Activated B cell treated with CpG ODN at 0.5 μM for 24 hours (primary cell): ENCODE measurements around the gene RFX7. TPM values are rescaled to one million over a fixed set of nuclear protein-coding genes. Genes with fewer than 3 reads are reported as not detected.

ENCODE experiments used
- ATAC-seq: fragments of 200-7000 bp; cut with Tn5 transposase; one replicate; pipeline ENCODE4 v1.10.0; 2021; ENCODE audit warnings: low read depth, mild to moderate bottlenecking, moderate library complexity
- CTCF ChIA-PET: fragments of 350-600 bp; sonication (Branson Sonifier 250); formaldehyde crosslinking; loops from one replicate; lab custom pipeline; 2021; ENCODE audit warnings: antibody characterized with exemption; lab: Charles Lee
- POLR2A ChIA-PET: fragments of 350-600 bp; sonication (Branson Sonifier 250); formaldehyde crosslinking; loops from one replicate; lab custom pipeline; 2021; ENCODE audit warnings: antibody characterized with exemption; lab: Charles Lee
- DNase-seq: peaks from one replicate; pipeline ENCODE4 v3.0.0; 2022
- H3K27ac Mint-ChIP-seq: one replicate; pipeline ENCODE4 v1.8.0; 2020; ENCODE audit warnings: mixed read lengths
- H3K27me3 Mint-ChIP-seq: one replicate; pipeline ENCODE4 v1.8.0; 2021; ENCODE audit warnings: mixed read lengths
- H3K36me3 Mint-ChIP-seq: one replicate; pipeline ENCODE4 v1.8.0; 2021; ENCODE audit warnings: low read depth, mixed read lengths
- H3K4me1 Mint-ChIP-seq: one replicate; pipeline ENCODE4 v1.8.0; 2021; ENCODE audit warnings: mixed read lengths
- H3K4me3 Mint-ChIP-seq: one replicate; pipeline ENCODE4 v1.8.0; 2020; ENCODE audit warnings: mild to moderate bottlenecking, mixed read lengths
- H3K9me3 Mint-ChIP-seq: one replicate; pipeline ENCODE4 v1.8.0; 2020; ENCODE audit warnings: mixed read lengths
- intact Hi-C: fragments of 100-400 bp; cut with micrococcal nuclease; formaldehyde crosslinking; loops from one replicate; pipeline ENCODE4 v1.15.1; 2024
- total RNA-seq: library from RNA; stranded (reverse); gene quantifications from 2 replicates; pipeline ENCODE4 v1.2.3, GENCODE V29; 2022
- TF ChIP-seq, protein P1 (sequence below): fragments of 200-600 bp; IDR thresholded peaks from one replicate; pipeline ENCODE4 v1.8.0; 2022; ENCODE audit warnings: antibody characterized with exemption, mild to moderate bottlenecking

RFX7 gene
- total RNA-seq, 1 donor from 2014 or later, result 27.8 TPM

DNA sequence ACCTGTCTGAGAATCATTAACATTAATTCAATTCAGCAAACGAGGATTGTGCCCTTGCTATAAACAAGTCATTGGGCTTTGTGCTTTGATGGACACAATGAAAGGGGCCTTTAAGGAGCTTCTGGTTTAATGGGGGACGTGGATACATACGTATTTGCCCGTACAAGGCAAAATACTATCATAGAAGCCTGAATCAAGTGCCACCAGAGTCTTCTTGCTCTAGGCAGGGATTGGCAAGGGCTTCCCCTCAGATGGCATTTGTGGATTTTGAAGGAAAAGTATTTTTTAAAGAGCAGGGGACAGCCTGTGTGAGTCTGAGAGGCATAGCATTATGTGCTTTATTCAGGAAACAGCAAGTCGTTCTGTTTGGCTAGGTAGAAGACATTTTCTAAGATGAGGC lies 166.6 kb downstream of the RFX7 start:
- CTCF ChIA-PET, result no interaction called here
- peaks cover 2% of the 10 kb centered on the region for H3K27me3 Mint-ChIP-seq
- H3K36me3 Mint-ChIP-seq, result no peaks in the 10 kb centered on the region
- no peak overlapping the region for H3K4me3 Mint-ChIP-seq
- no peak overlapping the region for H3K27ac Mint-ChIP-seq
- no peaks in the 10 kb centered on the region for H3K9me3 Mint-ChIP-seq
- intact Hi-C loops, result no loop called here
- no peaks in the 10 kb centered on the region for H3K4me1 Mint-ChIP-seq
- POLR2A ChIA-PET, result no interaction called here
- DNase-seq, result no peak
- no peak for ATAC-seq
- TF ChIP-seq, protein P1, sequence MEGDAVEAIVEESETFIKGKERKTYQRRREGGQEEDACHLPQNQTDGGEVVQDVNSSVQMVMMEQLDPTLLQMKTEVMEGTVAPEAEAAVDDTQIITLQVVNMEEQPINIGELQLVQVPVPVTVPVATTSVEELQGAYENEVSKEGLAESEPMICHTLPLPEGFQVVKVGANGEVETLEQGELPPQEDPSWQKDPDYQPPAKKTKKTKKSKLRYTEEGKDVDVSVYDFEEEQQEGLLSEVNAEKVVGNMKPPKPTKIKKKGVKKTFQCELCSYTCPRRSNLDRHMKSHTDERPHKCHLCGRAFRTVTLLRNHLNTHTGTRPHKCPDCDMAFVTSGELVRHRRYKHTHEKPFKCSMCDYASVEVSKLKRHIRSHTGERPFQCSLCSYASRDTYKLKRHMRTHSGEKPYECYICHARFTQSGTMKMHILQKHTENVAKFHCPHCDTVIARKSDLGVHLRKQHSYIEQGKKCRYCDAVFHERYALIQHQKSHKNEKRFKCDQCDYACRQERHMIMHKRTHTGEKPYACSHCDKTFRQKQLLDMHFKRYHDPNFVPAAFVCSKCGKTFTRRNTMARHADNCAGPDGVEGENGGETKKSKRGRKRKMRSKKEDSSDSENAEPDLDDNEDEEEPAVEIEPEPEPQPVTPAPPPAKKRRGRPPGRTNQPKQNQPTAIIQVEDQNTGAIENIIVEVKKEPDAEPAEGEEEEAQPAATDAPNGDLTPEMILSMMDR, result no peak

DNA sequence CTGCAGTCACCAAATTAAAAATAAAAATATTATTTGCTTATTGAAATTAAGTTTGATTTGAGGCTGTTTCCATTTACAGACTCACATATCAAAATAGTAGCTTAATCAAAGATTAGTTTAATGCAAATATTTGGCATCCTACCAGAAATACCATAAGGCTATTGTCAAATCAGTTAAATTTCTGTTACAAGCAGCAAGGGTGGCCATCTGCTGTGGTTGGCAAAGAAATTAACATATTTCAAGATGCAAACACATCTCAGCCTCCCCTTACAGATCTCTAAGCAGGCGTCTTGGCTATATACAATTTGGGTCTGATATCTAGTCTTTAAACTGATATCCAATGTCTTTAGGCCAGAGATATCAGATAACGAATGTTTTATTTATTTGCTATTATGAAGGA lies 167.0 kb downstream of the RFX7 start:
- Mint-ChIP-seq H3K4me1 (no peaks in the 10 kb centered on the region), H3K27me3 (peaks cover 4% of the 10 kb centered on the region), H3K9me3 (peaks cover 2% of the 10 kb centered on the region), H3K27ac (no peak overlapping the region), H3K36me3 (no peaks in the 10 kb centered on the region), H3K4me3 (no peak overlapping the region)
- ChIA-PET POLR2A (no interaction called here), CTCF (no interaction called here)
- intact Hi-C loops, result no loop called here
- TF ChIP-seq, protein P1, result no peak
- no peak for ATAC-seq
- DNase-seq, result no peak

DNA sequence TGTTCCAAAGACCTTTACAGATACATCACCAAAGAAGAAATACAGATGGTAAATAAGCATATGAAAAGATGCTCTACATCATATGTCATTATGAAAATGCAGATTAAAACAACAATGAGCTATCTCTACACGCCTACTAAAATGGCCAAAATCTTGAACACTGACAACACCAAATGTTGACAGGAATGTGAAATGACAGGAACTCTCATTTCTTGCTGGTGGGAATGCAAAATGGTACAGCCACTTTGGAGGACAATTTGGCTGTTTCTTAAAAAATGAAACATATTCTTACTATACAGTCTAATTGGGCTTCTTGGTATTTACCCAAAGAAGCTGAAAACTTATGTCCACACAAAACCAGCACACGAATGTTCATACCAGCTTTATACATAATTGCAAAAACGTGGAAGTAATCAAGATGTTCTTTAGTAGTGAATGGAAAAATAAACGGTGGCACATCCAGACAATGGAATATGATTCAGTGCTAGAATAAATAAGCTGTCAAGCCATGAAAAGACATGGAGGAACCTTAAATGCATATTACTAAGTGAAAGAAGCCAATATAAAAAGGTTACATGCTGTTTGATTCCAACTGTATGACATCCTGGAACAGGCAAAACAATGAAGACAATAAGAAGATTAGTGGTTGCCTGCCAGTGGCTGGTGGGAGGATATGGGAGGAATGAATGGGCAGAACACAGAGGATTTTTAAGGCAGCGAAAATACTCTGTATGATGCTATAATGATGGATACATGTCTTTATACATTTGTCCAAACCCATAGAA lies 169.0 kb downstream of the RFX7 start:
- CTCF ChIA-PET, result no interaction called here
- TF ChIP-seq, protein P1, result no peak
- intact Hi-C loops, result no loop called here
- DNase-seq (no peak), ATAC-seq (no peak)
- H3K4me1 Mint-ChIP-seq, result no peaks in the 10 kb centered on the region
- H3K36me3 Mint-ChIP-seq, result no peaks in the 10 kb centered on the region
- H3K27ac Mint-ChIP-seq, result no peak overlapping the region
- H3K27me3 Mint-ChIP-seq, result peaks cover 6% of the 10 kb centered on the region
- POLR2A ChIA-PET, result no interaction called here
- H3K9me3 Mint-ChIP-seq, result peaks cover 2% of the 10 kb centered on the region
- no peak overlapping the region for H3K4me3 Mint-ChIP-seq

DNA sequence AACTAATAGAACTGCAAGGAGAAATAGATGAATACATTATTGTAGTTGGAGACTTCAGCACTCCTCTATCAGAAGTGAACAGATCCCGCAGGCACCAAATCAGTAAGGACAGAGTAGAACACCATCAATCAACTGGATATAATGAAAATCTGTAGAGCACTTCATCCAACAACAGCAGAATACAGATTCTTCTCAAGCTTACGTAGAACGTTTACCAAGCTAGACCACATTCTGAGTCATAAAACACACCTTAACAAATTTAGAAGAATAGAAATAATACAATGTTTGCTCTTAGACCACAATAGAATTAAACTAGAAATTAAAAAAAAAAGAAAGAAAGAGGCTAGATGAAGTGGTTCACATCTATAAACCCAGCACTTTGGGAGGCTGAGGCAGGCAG lies 179.5 kb downstream of the RFX7 start:
- POLR2A ChIA-PET, result no interaction called here
- intact Hi-C loops, result no loop called here
- Mint-ChIP-seq H3K4me3 (no peak overlapping the region), H3K36me3 (no peaks in the 10 kb centered on the region), H3K27ac (no peak overlapping the region), H3K27me3 (peaks cover 2% of the 10 kb centered on the region), H3K9me3 (no peaks in the 10 kb centered on the region), H3K4me1 (no peaks in the 10 kb centered on the region)
- TF ChIP-seq, protein P1, result no peak
- CTCF ChIA-PET, result no interaction called here
- no peak for DNase-seq
- no peak for ATAC-seq

DNA sequence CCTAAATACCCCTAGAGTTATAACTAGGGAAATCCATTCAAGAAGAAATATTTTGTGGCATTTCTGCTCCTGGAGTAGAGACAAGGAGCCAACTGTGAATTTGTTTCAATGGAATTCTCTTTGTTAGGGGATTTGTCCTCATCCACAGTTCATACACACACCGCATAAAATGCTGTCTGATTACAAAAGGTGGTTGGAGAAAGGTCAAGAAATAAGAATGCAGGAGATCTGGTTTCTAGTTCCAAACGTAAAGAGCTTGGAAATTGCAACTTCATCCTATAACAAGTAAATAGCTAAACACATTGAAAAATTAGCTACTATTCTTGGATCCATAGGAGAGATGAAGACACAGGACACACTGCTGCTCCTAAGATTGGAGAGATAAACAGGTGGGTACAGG lies 184.0 kb downstream of the RFX7 start:
- Mint-ChIP-seq H3K27me3 (no peaks in the 10 kb centered on the region), H3K9me3 (no peaks in the 10 kb centered on the region), H3K4me1 (no peaks in the 10 kb centered on the region), H3K36me3 (no peaks in the 10 kb centered on the region), H3K4me3 (no peak overlapping the region), H3K27ac (no peak overlapping the region)
- TF ChIP-seq, protein P1, result no peak
- ChIA-PET POLR2A (no interaction called here), CTCF (no interaction called here)
- intact Hi-C loops, result no loop called here
- no peak for ATAC-seq
- DNase-seq, result no peak
